ENCODE measurements around the gene DCAF16.

DCAF16 gene

GRCh38 chr4:17811078-17811603 is 584 bp upstream of the DCAF16 start (continued):
- TF ChIP-seq, protein P1, sequence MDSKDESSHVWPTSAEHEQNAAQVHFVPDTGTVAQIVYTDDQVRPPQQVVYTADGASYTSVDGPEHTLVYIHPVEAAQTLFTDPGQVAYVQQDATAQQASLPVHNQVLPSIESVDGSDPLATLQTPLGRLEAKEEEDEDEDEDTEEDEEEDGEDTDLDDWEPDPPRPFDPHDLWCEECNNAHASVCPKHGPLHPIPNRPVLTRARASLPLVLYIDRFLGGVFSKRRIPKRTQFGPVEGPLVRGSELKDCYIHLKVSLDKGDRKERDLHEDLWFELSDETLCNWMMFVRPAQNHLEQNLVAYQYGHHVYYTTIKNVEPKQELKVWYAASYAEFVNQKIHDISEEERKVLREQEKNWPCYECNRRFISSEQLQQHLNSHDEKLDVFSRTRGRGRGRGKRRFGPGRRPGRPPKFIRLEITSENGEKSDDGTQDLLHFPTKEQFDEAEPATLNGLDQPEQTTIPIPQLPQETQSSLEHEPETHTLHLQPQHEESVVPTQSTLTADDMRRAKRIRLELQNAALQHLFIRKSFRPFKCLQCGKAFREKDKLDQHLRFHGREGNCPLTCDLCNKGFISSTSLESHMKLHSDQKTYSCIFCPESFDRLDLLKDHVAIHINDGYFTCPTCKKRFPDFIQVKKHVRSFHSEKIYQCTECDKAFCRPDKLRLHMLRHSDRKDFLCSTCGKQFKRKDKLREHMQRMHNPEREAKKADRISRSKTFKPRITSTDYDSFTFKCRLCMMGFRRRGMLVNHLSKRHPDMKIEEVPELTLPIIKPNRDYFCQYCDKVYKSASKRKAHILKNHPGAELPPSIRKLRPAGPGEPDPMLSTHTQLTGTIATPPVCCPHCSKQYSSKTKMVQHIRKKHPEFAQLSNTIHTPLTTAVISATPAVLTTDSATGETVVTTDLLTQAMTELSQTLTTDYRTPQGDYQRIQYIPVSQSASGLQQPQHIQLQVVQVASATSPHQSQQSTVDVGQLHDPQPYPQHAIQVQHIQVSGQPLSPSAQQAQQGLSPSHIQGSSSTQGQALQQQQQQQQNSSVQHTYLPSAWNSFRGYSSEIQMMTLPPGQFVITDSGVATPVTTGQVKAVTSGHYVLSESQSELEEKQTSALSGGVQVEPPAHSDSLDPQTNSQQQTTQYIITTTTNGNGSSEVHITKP (tag by site-specific recombination; IDR thresholded peaks at IDR 0.05) = no peak
- TF ChIP-seq KLF16 (tag by site-specific recombination; IDR thresholded peaks at IDR 0.05) (peak; percentile 8; the same call in 1 of the 2 replicates), ZNF311 (tag by site-specific recombination; IDR thresholded peaks at IDR 0.05; ENCODE audit: borderline replicate concordance) (no peak), KLF1 (tag by site-specific recombination; IDR thresholded peaks at IDR 0.05) (no peak), ZNF830 (tag by site-specific recombination; IDR thresholded peaks at IDR 0.05; ENCODE audit: low read depth) (no peak), ZNF341 (tag by site-specific recombination; IDR thresholded peaks at IDR 0.05; ENCODE audit: low read depth) (no peak), ZNF248 (tag by site-specific recombination; IDR thresholded peaks at IDR 0.05) (no peak), ZNF423 (tag by site-specific recombination; IDR thresholded peaks at IDR 0.05) (0 out of 2 replicates have a peak, but pooled peaks have one; percentile 31), ZFP41 (tag by site-specific recombination; IDR thresholded peaks at IDR 0.05; ENCODE audit: borderline replicate concordance) (no peak), ZNF677 (tag by site-specific recombination; IDR thresholded peaks at IDR 0.05) (no peak)

DNA sequence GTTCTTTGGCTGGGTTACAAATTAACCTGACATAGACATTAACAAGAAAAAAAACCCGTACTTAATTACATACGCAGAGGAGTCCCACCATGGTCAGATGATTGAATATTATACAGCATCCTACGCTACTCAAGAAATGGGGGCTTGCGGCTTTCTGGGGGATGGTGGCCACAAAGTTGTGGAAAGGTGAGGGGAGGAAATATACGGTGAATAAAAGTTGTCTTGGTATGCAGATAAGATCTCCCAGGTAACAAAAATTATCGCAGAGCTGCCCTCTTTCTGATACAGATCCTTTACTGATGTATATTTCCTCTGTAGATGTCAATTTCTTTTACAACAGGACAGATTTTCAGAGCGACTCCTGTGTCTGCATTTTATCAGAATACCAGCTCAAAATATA is 890 bp downstream of the DCAF16 start:
- POLR2A ChIA-PET = interaction anchor here (1.0 to 1.4 kb wide), 2 partner anchors 11 to 213 kb away, joined by 4 to 6 read pairs; no protein-coding TSS in a partner anchor
- CTCF ChIA-PET = interaction anchor here (0.6 to 1.0 kb wide), 2 partner anchors 14 to 261 kb away, joined by 3 to 4 read pairs; no protein-coding TSS in a partner anchor
- H3K9me3 ChIP-seq (ENCODE audit: control insufficient read depth, insufficient read depth, low read depth, low read length) = no peaks in the 10 kb centered on the region
- H3K36me3 ChIP-seq (ENCODE audit: control insufficient read depth in 2 of 2, insufficient read depth in 1 of 2, low read length in 2 of 2) = peaks cover 4 to 40% of the 10 kb centered on the region in 2 experiments; a peak in 2 of 3 replicates
- peak overlapping the region; percentile 93 for H3K27ac ChIP-seq (ENCODE audit: extremely low read depth, low read depth, low read length)
- TF ChIP-seq ZNF530 (tag by site-specific recombination; IDR thresholded peaks at IDR 0.05; ENCODE audit: low read depth) (peak; percentile 98), ZNF677 (tag by site-specific recombination; IDR thresholded peaks at IDR 0.05) (no peak)
- peak overlapping the region; percentile 94 for H3K4me3 ChIP-seq (ENCODE audit: low read depth, low read length)
- H3K4me1 ChIP-seq (ENCODE audit: control insufficient read depth, insufficient read depth, low read length) = no peaks in the 10 kb centered on the region

- no peak overlapping the region for H3K4me3 ChIP-seq (ENCODE audit: low read depth, low read length)
- ChIA-PET POLR2A (no interaction called here), CTCF (interaction anchor here (0.6 to 4.1 kb wide), 6 partner anchors 19 to 788 kb away, joined by 3 to 18 read pairs (median 4); no protein-coding TSS in a partner anchor)
- TF ChIP-seq, protein P2, sequence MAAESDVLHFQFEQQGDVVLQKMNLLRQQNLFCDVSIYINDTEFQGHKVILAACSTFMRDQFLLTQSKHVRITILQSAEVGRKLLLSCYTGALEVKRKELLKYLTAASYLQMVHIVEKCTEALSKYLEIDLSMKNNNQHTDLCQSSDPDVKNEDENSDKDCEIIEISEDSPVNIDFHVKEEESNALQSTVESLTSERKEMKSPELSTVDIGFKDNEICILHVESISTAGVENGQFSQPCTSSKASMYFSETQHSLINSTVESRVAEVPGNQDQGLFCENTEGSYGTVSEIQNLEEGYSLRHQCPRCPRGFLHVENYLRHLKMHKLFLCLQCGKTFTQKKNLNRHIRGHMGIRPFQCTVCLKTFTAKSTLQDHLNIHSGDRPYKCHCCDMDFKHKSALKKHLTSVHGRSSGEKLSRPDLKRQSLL (tag by site-specific recombination; IDR thresholded peaks at IDR 0.05) = no peak
- TF ChIP-seq ZNF404 (tag by site-specific recombination; IDR thresholded peaks at IDR 0.05) (no peak), ZNF580 (tag by site-specific recombination; IDR thresholded peaks at IDR 0.05) (no peak), PRDM2 (tag by site-specific recombination; IDR thresholded peaks at IDR 0.05; ENCODE audit: borderline replicate concordance) (no peak), HOXA7 (CRISPR knock-in tag; IDR thresholded peaks at IDR 0.05; ENCODE audit: borderline replicate concordance) (no peak)
- H3K4me1 ChIP-seq (ENCODE audit: control insufficient read depth, insufficient read depth, low read length) = no peaks in the 10 kb centered on the region
- H3K27ac ChIP-seq (ENCODE audit: extremely low read depth, low read depth, low read length) = no peak overlapping the region
- H3K36me3 ChIP-seq (ENCODE audit: control insufficient read depth in 2 of 2, insufficient read depth in 1 of 2, low read length in 2 of 2) = peaks cover 6 to 51% of the 10 kb centered on the region in 2 experiments
- H3K9me3 ChIP-seq (ENCODE audit: control insufficient read depth, insufficient read depth, low read depth, low read length) = no peaks in the 10 kb centered on the region
Measured at GRCh38 chr4:17807446-17807845, 3.1 kb downstream of the DCAF16 start.
